ENCODE measurements around the gene TINAGL1.

Gene TINAGL1

GRCh38 chr1:31621498-31621820, 45.1 kb downstream of the TINAGL1 start:
- H3K9ac ChIP-seq (ENCODE audit: low read length) = no peak overlapping the region
- H4K20me1 ChIP-seq (ENCODE audit: insufficient read depth, low read length) = no peaks in the 10 kb centered on the region
- H3K4me2 ChIP-seq (ENCODE audit: low read depth, low read length) = no peak overlapping the region
- no peaks in the 10 kb centered on the region for H3K9me3 ChIP-seq (replicated peaks; ENCODE audit: insufficient read depth, low read length)
- no peaks in the 10 kb centered on the region for H3K36me3 ChIP-seq (replicated peaks; ENCODE audit: insufficient read depth, low read length)
- H3F3A ChIP-seq (ENCODE audit: insufficient read depth, low read length) = no peaks in the 10 kb centered on the region
- H3K79me2 ChIP-seq (ENCODE audit: low read length) = no peaks in the 10 kb centered on the region
- no peak overlapping the region for H3K4me3 ChIP-seq (ENCODE audit: low read length)
- H3K27ac ChIP-seq (ENCODE audit: low read length) = no peak overlapping the region
- no peak for DNase-seq
- no peaks in the 10 kb centered on the region for H3K9me2 ChIP-seq (replicated peaks; ENCODE audit: insufficient read depth, low read length)
- TF ChIP-seq, protein P1, sequence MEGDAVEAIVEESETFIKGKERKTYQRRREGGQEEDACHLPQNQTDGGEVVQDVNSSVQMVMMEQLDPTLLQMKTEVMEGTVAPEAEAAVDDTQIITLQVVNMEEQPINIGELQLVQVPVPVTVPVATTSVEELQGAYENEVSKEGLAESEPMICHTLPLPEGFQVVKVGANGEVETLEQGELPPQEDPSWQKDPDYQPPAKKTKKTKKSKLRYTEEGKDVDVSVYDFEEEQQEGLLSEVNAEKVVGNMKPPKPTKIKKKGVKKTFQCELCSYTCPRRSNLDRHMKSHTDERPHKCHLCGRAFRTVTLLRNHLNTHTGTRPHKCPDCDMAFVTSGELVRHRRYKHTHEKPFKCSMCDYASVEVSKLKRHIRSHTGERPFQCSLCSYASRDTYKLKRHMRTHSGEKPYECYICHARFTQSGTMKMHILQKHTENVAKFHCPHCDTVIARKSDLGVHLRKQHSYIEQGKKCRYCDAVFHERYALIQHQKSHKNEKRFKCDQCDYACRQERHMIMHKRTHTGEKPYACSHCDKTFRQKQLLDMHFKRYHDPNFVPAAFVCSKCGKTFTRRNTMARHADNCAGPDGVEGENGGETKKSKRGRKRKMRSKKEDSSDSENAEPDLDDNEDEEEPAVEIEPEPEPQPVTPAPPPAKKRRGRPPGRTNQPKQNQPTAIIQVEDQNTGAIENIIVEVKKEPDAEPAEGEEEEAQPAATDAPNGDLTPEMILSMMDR (IDR thresholded peaks at IDR 0.05; ENCODE audit: low read length) = no peak
- no peak for TF ChIP-seq EZH2 (optimal IDR thresholded peaks at IDR 0.05; ENCODE audit: low read depth, low read length)
- TF ChIP-seq EZH2phosphoT487 (IDR thresholded peaks at IDR 0.05; ENCODE audit: low read length) = no peak
- H3K4me1 ChIP-seq (ENCODE audit: low read length) = no peaks in the 10 kb centered on the region
- H3K27me3 ChIP-seq (replicated peaks; ENCODE audit: insufficient read depth, low read length) = peaks cover 18% of the 10 kb centered on the region
- H2AFZ ChIP-seq (ENCODE audit: low read length) = no peak overlapping the region

DNA sequence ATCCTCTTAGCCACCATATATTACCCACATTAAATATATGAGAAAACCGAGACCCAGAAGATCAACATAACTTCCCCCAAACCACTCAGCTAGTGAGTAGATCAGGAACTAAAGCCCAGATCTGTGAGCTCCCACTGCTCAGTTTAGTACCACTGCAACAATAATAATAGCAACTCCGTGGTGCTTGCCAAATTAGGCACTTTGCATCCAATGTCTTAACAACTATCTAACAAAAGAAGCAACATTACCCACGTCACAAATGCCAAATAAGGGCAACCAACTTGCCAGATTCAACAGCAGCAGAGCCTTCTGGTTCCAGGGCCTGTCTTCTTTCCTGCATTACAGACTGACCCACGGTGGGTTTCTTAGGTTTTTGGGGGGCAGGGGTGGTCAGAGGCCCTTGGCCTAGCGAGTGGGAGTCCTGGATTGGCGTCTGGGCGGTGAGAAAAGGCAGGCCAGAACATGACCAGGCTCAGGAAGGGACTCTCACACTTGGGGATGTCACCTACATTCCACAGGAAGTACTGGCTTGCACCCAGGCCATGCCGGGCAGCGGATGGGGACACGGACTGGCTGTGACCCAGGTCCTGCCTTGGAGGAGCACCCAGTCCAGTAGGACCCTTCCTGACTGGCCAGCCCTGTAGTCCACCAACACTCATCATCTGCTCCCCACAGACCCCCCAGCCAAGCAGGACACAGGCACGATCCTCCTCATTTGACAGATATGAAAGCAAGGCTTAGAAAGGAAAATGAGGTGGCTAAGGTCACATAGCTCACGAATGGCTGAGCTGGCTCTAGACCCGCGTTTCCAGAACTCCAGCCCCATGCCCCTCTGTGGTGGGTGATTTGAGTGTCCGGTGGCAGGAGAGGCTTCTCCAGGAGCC, 45.8 kb downstream of the TINAGL1 start:
- no peaks in the 10 kb centered on the region for H3K79me2 ChIP-seq (ENCODE audit: low read length)
- H4K20me1 ChIP-seq (ENCODE audit: insufficient read depth, low read length) = no peaks in the 10 kb centered on the region
- peaks cover 11% of the 10 kb centered on the region for H3K27me3 ChIP-seq (replicated peaks; ENCODE audit: insufficient read depth, low read length)
- H3K4me2 ChIP-seq (ENCODE audit: low read depth, low read length) = no peak overlapping the region
- no peaks in the 10 kb centered on the region for H3K9me2 ChIP-seq (replicated peaks; ENCODE audit: insufficient read depth, low read length)
- DNase-seq = no peak
- H3K9ac ChIP-seq (ENCODE audit: low read length) = no peak overlapping the region
- H3K4me3 ChIP-seq (ENCODE audit: low read length) = no peak overlapping the region
- no peak overlapping the region for H2AFZ ChIP-seq (ENCODE audit: low read length)
- no peaks in the 10 kb centered on the region for H3K36me3 ChIP-seq (replicated peaks; ENCODE audit: insufficient read depth, low read length)
- no peaks in the 10 kb centered on the region for H3K4me1 ChIP-seq (ENCODE audit: low read length)
- H3K9me3 ChIP-seq (replicated peaks; ENCODE audit: insufficient read depth, low read length) = no peaks in the 10 kb centered on the region
- no peaks in the 10 kb centered on the region for H3F3A ChIP-seq (ENCODE audit: insufficient read depth, low read length)
- no peak overlapping the region for H3K27ac ChIP-seq (ENCODE audit: low read length)
- TF ChIP-seq EZH2 (optimal IDR thresholded peaks at IDR 0.05; ENCODE audit: low read depth, low read length) (no peak), EZH2phosphoT487 (IDR thresholded peaks at IDR 0.05; ENCODE audit: low read length) (no peak)
- TF ChIP-seq, protein P1 (IDR thresholded peaks at IDR 0.05; ENCODE audit: low read length) = no peak

DNA sequence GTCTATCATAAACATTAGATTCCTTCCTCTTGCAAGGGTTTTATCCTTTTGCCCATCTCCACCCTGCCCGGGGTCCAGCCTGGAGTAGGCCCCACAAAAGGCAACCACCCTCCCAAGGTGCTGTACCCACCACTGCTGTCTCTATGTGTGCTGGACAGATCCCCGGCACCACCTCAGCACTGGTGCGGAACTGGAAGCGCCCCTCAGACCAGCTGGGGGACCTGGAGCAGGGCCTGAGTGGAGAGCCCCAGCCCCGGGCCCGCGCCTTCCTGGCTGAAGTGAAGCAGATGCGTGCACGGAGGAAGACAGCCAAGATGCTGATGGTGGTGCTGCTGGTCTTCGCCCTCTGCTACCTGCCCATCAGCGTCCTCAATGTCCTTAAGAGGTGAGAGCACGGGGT, 47.0 kb downstream of the TINAGL1 start:
- no peaks in the 10 kb centered on the region for H3K36me3 ChIP-seq (replicated peaks; ENCODE audit: insufficient read depth, low read length)
- TF ChIP-seq, protein P1 (IDR thresholded peaks at IDR 0.05; ENCODE audit: low read length) = no peak
- TF ChIP-seq EZH2 (optimal IDR thresholded peaks at IDR 0.05; ENCODE audit: low read depth, low read length) (no peak), EZH2phosphoT487 (IDR thresholded peaks at IDR 0.05; ENCODE audit: low read length) (no peak)
- no peak overlapping the region for H3K9ac ChIP-seq (ENCODE audit: low read length)
- no peaks in the 10 kb centered on the region for H3K79me2 ChIP-seq (ENCODE audit: low read length)
- no peak overlapping the region for H3K4me2 ChIP-seq (ENCODE audit: low read depth, low read length)
- H4K20me1 ChIP-seq (ENCODE audit: insufficient read depth, low read length) = no peaks in the 10 kb centered on the region
- DNase-seq = no peak
- 0 out of 2 replicates have a peak, but pooled peaks cover 7% of the 10 kb centered on the region for H3K27me3 ChIP-seq (replicated peaks; ENCODE audit: insufficient read depth, low read length)
- H3K9me2 ChIP-seq (replicated peaks; ENCODE audit: insufficient read depth, low read length) = no peaks in the 10 kb centered on the region
- H3F3A ChIP-seq (ENCODE audit: insufficient read depth, low read length) = no peaks in the 10 kb centered on the region
- H3K4me1 ChIP-seq (ENCODE audit: low read length) = no peaks in the 10 kb centered on the region
- H2AFZ ChIP-seq (ENCODE audit: low read length) = no peak overlapping the region
- no peak overlapping the region for H3K4me3 ChIP-seq (ENCODE audit: low read length)
- H3K9me3 ChIP-seq (replicated peaks; ENCODE audit: insufficient read depth, low read length) = no peaks in the 10 kb centered on the region
- no peak overlapping the region for H3K27ac ChIP-seq (ENCODE audit: low read length)
